ENCODE results near the gene SLC12A7. TPM values are rescaled to one million over a fixed set of nuclear protein-coding genes. Genes with fewer than 3 reads are reported as not detected.

SLC12A7 gene
- total RNA-seq, 1 experiment from 2014 or later: 30.8 TPM

- Histone ChIP-seq H3K79me1 (ENCODE audit: insufficient read depth, low read depth, low read length, poor library complexity, severe bottlenecking) (no peaks in the 10 kb centered on the region), H2BK15ac (ENCODE audit: low read depth, low read length) (no peak overlapping the region), H3K4ac (ENCODE audit: low read depth, low read length) (no peak overlapping the region), H3K23ac (ENCODE audit: insufficient read length, low read depth, low read length) (no peak overlapping the region), H3K79me2 (ENCODE audit: insufficient read depth, low read length) (no peaks in the 10 kb centered on the region), H2BK12ac (ENCODE audit: insufficient read length, low read depth, low read length) (no peak overlapping the region), H3K4me1 (ENCODE audit: insufficient read depth, low read length) (no peaks in the 10 kb centered on the region; the same call in 1 of the 2 replicates), H3K14ac (ENCODE audit: insufficient read depth, low read length) (no peak overlapping the region; the same call in 1 of the 2 replicates), H4K8ac (replicated peaks; ENCODE audit: insufficient read length, low read depth, low read length) (no peak overlapping the region), H4K5ac (ENCODE audit: insufficient read length, low read depth, low read length) (no peak overlapping the region), H2BK5ac (ENCODE audit: insufficient read length, low read length) (no peak overlapping the region), H4K91ac (ENCODE audit: insufficient read length, low read depth, low read length) (no peak overlapping the region), H2BK20ac (ENCODE audit: low read depth, low read length, poor library complexity, severe bottlenecking) (no peak overlapping the region), H3K27me3 (ENCODE audit: insufficient read depth, low read length) (no peaks in the 10 kb centered on the region), H2BK120ac (ENCODE audit: low read depth, low read length, poor library complexity, severe bottlenecking) (no peak overlapping the region), H3K9me3 (ENCODE audit: control insufficient read depth, low read depth, low read length) (no peaks in the 10 kb centered on the region), H2AK5ac (ENCODE audit: insufficient read length, low read length) (no peak overlapping the region), H3K56ac (ENCODE audit: insufficient read length, low read depth, low read length) (no peak overlapping the region), H3K27ac (ENCODE audit: insufficient read length, low read depth, low read length) (no peak overlapping the region), H4K20me1 (ENCODE audit: control insufficient read depth, insufficient read depth, insufficient read length) (no peaks in the 10 kb centered on the region), H3K9ac (ENCODE audit: extremely low read depth, insufficient read length, low read length) (no peak overlapping the region), H3K18ac (ENCODE audit: insufficient read length, low read depth, low read length) (no peak overlapping the region), H3K4me2 (ENCODE audit: insufficient read depth, insufficient read length, low read length) (no peak overlapping the region), H3T11ph (ENCODE audit: low read length) (no peak overlapping the region), H3K23me2 (ENCODE audit: insufficient read length, low read depth, low read length, poor library complexity, severe bottlenecking) (no peaks in the 10 kb centered on the region), H2AFZ (ENCODE audit: low read length) (no peak overlapping the region)
- Mint-ChIP-seq H3K4me3 (no peak overlapping the region), H3K9me3 (no peaks in the 10 kb centered on the region; a peak in 1 of 5 replicates), H3K27me3 (ENCODE audit: low read depth) (no peaks in the 10 kb centered on the region), H3K36me3 (ENCODE audit: insufficient read depth in 1 of 3, low read depth in 3 of 3) (no peaks in the 10 kb centered on the region), H3K27ac (peak overlapping the region in 1 of 3 experiments; percentile 37; a peak in 1 of 7 replicates), H3K4me1 (peaks cover 14 to 17% of the 10 kb centered on the region in 2 experiments)
- no CpG with 5 or more reads among the region's 9 CpGs for WGBS (ENCODE audit: extremely low coverage, insufficient read length, low lambda C conversion rate)
- TF ChIP-seq CTCF (conservative IDR thresholded peaks at IDR 0.05): no peak
- no peak for DNase-seq
Observed at GRCh38 chr5:1018596-1018995, 93.3 kb downstream of the SLC12A7 start.

All from H9 (cell line).